Activated CD4-positive, alpha-beta T cell treated with anti-CD3 and anti-CD28 coated beads, Interleukin-2, amount 50 U/mL, for 16 hours (primary cell): ENCODE results near the gene ZNF528.

Source experiments
- DNase-seq: peaks from one replicate; pipeline ENCODE4 v3.0.0-alpha.2; 2020

Gene ZNF528

GRCh38 chr19:52397310-52398080 lies at the start of gene ZNF528:
Gene ZNF528 (plus strand): TSS chr19:52397849. CDS start chr19:52402014, 4,165 bp downstream.
- peak; percentile 86 for DNase-seq

GRCh38 chr19:52351512-52351911 lies 46.1 kb upstream of the ZNF528 start:
- no peak for DNase-seq

GRCh38 chr19:52366414-52366824 lies 31.2 kb upstream of the ZNF528 start:
- no peak for DNase-seq

- DNase-seq, result peak; percentile 80
Measured at GRCh38 chr19:52369559-52370340, 27.9 kb upstream of the ZNF528 start, which contains the start of gene ZNF880. Gene ZNF880 (plus strand): TSS chr19:52369923. CDS start chr19:52369966, 43 bp downstream.

- no peak for DNase-seq
Measured at GRCh38 chr19:52370341-52370710, 27.3 kb upstream of the ZNF528 start.

GRCh38 chr19:52391135-52391534 lies 6.5 kb upstream of the ZNF528 start:
- DNase-seq, result no peak

- DNase-seq, result no peak
Measured at GRCh38 chr19:52398081-52398441, 412 bp downstream of the ZNF528 start.

GRCh38 chr19:52410276-52410675 lies 12.6 kb downstream of the ZNF528 start:
- DNase-seq, result no peak

- DNase-seq, result no peak
Measured at GRCh38 chr19:52415711-52416110, 18.1 kb downstream of the ZNF528 start.

GRCh38 chr19:52428937-52429336 lies 31.3 kb downstream of the ZNF528 start, which contains the start of gene ZNF534:
Gene ZNF534 (plus strand): TSS chr19:52429148. CDS start chr19:52431475, 2,327 bp downstream.
- no peak for DNase-seq

GRCh38 chr19:52442179-52442578 lies 44.5 kb downstream of the ZNF528 start:
- DNase-seq, result no peak

GRCh38 chr19:52444506-52444905 lies 46.9 kb downstream of the ZNF528 start:
- no peak for DNase-seq

- no peak for DNase-seq
Measured at GRCh38 chr19:52451241-52451640, 53.6 kb downstream of the ZNF528 start.

GRCh38 chr19:52453324-52454094 lies 55.9 kb downstream of the ZNF528 start, which contains the start of gene ZNF578:
Gene ZNF578 (plus strand): TSS chr19:52453553. CDS start chr19:52501846, 48,293 bp downstream.
- DNase-seq, result peak; percentile 45

GRCh38 chr19:52464798-52465470 lies 67.3 kb downstream of the ZNF528 start:
- DNase-seq, result no peak
